NB4 (cell line): ENCODE measurements around the gene RHOD.

ENCODE experiments used
- MYC ChIP-seq: IDR thresholded peaks from 2 replicates; pipeline ENCODE4 v1.6.1; 2011; ENCODE audit warnings: low read depth, low read length
- TF ChIP-seq, protein P1 (sequence below): IDR thresholded peaks from one replicate; pipeline ENCODE4 v1.5.1; 2012; ENCODE audit warnings: low read depth, low read length
- TF ChIP-seq, protein P2 (sequence below): IDR thresholded peaks from 2 replicates; pipeline ENCODE4 v1.6.1; 2011; ENCODE audit warnings: low read depth, low read length

DNA sequence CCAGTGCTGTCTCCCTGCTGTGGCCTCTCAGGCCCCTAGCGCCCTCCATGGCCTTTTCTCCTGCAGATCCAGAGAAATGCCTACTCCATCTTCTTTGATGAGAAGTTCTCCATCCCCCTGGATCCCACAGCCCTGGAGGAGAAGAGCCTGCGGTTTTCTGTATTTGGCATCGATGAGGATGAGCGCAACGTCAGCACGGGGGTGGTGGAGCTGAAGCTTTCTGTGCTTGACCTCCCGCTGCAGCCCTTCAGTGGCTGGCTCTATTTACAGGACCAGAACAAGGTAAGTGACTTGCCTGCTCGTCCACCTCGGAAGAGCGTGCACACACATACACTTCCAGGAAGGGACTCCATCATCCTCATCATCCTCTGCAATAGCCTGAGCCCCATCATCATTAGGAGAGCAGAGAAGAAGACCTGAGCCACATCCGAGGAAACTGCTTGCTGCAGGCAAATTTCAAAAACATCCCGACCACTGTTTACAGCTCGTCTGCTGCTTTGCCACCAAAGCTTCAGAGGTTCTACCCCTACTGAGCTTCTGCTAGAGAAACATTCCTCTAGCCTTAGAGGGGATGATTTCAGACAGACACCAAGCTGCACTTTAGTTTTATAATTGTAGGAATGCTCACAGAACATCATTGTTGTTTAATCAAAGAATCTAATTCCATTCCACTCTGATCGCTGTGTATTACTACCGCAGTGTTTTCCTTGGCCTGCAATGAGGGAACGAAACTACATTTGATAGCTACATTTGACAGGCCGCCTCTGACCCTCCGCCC lies 12.9 kb upstream of the RHOD start:
- TF ChIP-seq, protein P1, sequence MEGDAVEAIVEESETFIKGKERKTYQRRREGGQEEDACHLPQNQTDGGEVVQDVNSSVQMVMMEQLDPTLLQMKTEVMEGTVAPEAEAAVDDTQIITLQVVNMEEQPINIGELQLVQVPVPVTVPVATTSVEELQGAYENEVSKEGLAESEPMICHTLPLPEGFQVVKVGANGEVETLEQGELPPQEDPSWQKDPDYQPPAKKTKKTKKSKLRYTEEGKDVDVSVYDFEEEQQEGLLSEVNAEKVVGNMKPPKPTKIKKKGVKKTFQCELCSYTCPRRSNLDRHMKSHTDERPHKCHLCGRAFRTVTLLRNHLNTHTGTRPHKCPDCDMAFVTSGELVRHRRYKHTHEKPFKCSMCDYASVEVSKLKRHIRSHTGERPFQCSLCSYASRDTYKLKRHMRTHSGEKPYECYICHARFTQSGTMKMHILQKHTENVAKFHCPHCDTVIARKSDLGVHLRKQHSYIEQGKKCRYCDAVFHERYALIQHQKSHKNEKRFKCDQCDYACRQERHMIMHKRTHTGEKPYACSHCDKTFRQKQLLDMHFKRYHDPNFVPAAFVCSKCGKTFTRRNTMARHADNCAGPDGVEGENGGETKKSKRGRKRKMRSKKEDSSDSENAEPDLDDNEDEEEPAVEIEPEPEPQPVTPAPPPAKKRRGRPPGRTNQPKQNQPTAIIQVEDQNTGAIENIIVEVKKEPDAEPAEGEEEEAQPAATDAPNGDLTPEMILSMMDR, result no peak
- TF ChIP-seq MYC, result no peak
- TF ChIP-seq, protein P2, sequence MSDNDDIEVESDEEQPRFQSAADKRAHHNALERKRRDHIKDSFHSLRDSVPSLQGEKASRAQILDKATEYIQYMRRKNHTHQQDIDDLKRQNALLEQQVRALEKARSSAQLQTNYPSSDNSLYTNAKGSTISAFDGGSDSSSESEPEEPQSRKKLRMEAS, result no peak
